ENCODE results near the gene CUL3.

- TF ChIP-seq CTCF (IDR thresholded peaks at IDR 0.05), result no peak
- TF ChIP-seq POLR2A (IDR thresholded peaks at IDR 0.05), result no peak
- no peak for TF ChIP-seq EP300 (IDR thresholded peaks at IDR 0.05)
- no peak for TF ChIP-seq POLR2AphosphoS5 (IDR thresholded peaks at IDR 0.05)
These were observed 10.6 kb downstream of the CUL3 start for GRCh38 chr2:224574423-224575084.
